Astrocyte of the spinal cord (primary cell): ENCODE results near the gene CD2AP.

Experiments
- DNase-seq: peaks from one replicate; pipeline ENCODE4 v3.0.0; 2011; ENCODE audit warnings: low read depth, low spot score
- H3K4me3 ChIP-seq: 2 replicates; pipeline ENCODE4 v1.5.1; 2011; ENCODE audit warnings: low read depth, mild to moderate bottlenecking, low read length, moderate library complexity
- CTCF ChIP-seq: IDR thresholded peaks from 2 replicates; pipeline ENCODE4 v1.5.1; 2012; ENCODE audit warnings: low read depth, mild to moderate bottlenecking, low read length, inconsistent platforms
- in situ Hi-C: cut with HindIII; loops from 2 replicates; pipeline ENCODE4 v1.10.0; 2017; ENCODE audit warnings: low sequenced_read_pairs

The CD2AP gene

GRCh38 chr6:47674673-47675072 lies 197.1 kb downstream of the CD2AP start:
- no peak overlapping the region for H3K4me3 ChIP-seq
- TF ChIP-seq CTCF = no peak
- in situ Hi-C loops = no loop called here
- DNase-seq = no peak
